Effector memory CD8-positive, alpha-beta T cell (primary cell): ENCODE data around the gene SLC29A4.

Source experiments
- ATAC-seq: fragments of 150-1000 bp; cut with Tn5 transposase; replicated peaks from 2 replicates; pipeline ENCODE4 v1.10.0; 2021; ENCODE audit warnings: mild to moderate bottlenecking, moderate library complexity
- DNase-seq, 3 experiments: peaks; one replicate each; pipeline ENCODE4 v3.0.0; 2021
- H3K27ac Mint-ChIP-seq, 2 donors: one replicate each; pipeline ENCODE4 v1.8.0; 2022; ENCODE audit warnings: mild to moderate bottlenecking in 2 of 2, mixed read lengths in 2 of 2, moderate library complexity in 2 of 2
- H3K27me3 Mint-ChIP-seq, 2 donors: one replicate each; pipeline ENCODE4 v1.8.0; 2022; ENCODE audit warnings: mixed read lengths in 2 of 2
- H3K36me3 Mint-ChIP-seq: one replicate; pipeline ENCODE4 v1.8.0; 2022; ENCODE audit warnings: mild to moderate bottlenecking, moderate library complexity, mixed read lengths; ENCODE audit not compliant: insufficient read depth
- H3K4me1 Mint-ChIP-seq, 2 donors: one replicate each; pipeline ENCODE4 v1.8.0; 2022; ENCODE audit warnings: low read depth in 2 of 2, mixed read lengths in 2 of 2
- H3K4me3 Mint-ChIP-seq, 2 donors: one replicate each; pipeline ENCODE4 v1.8.0; 2022; ENCODE audit warnings: mild to moderate bottlenecking in 2 of 2, mixed read lengths in 2 of 2, moderate library complexity in 2 of 2
- H3K9me3 Mint-ChIP-seq, 2 donors: one replicate each; pipeline ENCODE4 v1.8.0; 2022; ENCODE audit warnings: mixed read lengths in 2 of 2

Gene SLC29A4

DNA sequence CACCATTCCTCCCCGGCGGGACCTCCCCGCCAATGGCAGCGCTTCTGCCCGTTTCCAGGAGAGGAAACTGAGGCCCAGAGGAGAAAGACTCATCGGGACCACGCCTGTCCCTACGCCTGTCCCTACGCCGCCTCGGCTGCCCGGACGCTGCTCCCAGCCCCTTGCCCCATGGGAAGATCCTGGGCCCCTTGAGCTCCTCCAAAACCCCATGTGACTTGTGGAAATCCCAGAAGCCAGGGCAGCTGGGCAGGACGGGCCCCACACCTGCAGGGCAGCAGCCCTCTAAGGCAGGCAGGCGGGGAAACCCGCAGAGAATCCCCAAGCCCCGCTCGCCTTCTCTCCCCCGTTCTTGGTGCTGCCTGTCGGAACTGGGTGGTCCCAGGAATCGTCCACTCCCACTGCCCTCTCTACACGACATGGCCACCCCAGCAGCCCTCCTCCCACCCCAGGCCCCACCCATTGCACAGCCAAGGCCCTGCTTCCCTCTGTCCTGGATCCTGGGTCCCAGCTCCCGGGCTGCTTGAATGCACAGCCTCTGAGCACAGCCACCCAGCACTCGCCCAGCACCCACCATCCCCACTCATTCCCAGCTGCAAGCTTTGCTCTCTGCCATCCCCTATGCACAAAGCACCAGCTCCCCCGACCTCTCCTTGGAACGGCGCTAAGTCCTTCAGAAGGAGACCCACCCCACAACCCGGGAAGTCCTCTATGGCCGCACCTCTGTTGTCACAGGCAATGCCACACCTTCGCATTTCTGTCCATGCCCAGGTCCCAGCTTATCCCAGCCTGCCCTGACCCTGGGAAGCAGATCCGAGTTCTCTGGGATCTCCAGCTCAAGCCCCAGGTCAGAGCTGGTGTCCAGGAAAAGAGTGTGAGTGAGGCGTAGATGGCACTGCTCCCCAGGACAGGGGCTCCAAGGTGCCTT is 50.6 kb downstream of the SLC29A4 start:
- ATAC-seq (no peak), DNase-seq (no peak)
- H3K9me3 Mint-ChIP-seq: peaks cover 0 to 7% of the 10 kb centered on the region in 2 donors
- no peak overlapping the region for H3K27ac Mint-ChIP-seq
- H3K36me3 Mint-ChIP-seq: peaks cover 52% of the 10 kb centered on the region
- H3K4me3 Mint-ChIP-seq: no peak overlapping the region
- H3K4me1 Mint-ChIP-seq: peaks cover 17 to 25% of the 10 kb centered on the region in 2 donors
- no peaks in the 10 kb centered on the region for H3K27me3 Mint-ChIP-seq

DNA sequence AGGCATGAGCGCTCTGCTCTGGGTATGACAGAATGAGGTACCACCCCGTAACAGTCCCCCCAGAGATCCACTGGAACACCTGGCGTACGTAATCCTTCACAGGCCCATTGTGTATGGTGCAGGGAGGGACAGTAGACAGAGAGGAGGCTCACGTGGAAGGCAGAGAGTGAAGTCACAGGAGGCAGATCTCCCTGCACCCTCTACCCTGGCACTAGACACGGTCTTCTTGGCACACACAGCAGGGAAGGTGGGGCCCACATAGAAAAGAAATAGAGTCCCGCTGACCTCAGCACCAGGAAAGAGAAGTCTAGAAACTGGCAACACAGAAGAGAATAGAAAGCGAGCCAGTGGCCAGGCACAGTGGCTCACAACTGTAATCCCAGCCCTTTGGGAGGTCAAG is 51.9 kb downstream of the SLC29A4 start:
- H3K27ac Mint-ChIP-seq: no peak overlapping the region
- H3K9me3 Mint-ChIP-seq: peaks cover 0 to 7% of the 10 kb centered on the region in 2 donors
- ATAC-seq (no peak), DNase-seq (no peak)
- peaks cover 17 to 26% of the 10 kb centered on the region in 2 donors for H3K4me1 Mint-ChIP-seq
- H3K27me3 Mint-ChIP-seq: no peaks in the 10 kb centered on the region
- peaks cover 64% of the 10 kb centered on the region for H3K36me3 Mint-ChIP-seq
- H3K4me3 Mint-ChIP-seq: no peak overlapping the region

DNA sequence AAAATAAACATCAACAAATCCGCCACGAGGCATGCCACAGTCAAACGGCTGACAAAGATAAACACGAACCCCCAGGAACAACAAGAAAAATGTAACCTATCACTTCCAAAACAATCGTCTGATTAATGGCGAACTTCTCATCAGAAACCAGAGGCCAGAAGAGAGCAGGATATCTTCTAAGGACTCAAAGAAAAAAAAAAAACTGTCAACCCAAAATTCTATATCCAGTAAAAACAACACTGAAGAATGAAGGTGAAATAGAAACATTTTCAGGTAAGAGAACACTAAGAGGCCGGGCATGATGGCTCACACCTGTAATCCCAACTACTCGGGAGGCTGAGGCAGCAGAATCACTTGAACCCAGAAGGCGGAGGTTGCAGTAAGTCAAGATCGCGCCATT is 54.3 kb downstream of the SLC29A4 start:
- H3K9me3 Mint-ChIP-seq: peaks cover 0 to 7% of the 10 kb centered on the region in 2 donors
- no peak for ATAC-seq
- no peak for DNase-seq
- peaks cover 70% of the 10 kb centered on the region for H3K36me3 Mint-ChIP-seq
- no peak overlapping the region for H3K4me3 Mint-ChIP-seq
- H3K27ac Mint-ChIP-seq: peak overlapping the region in 1 of 2 donors; percentile 31
- H3K4me1 Mint-ChIP-seq: peaks cover 10 to 20% of the 10 kb centered on the region in 2 donors
- no peaks in the 10 kb centered on the region for H3K27me3 Mint-ChIP-seq

DNA sequence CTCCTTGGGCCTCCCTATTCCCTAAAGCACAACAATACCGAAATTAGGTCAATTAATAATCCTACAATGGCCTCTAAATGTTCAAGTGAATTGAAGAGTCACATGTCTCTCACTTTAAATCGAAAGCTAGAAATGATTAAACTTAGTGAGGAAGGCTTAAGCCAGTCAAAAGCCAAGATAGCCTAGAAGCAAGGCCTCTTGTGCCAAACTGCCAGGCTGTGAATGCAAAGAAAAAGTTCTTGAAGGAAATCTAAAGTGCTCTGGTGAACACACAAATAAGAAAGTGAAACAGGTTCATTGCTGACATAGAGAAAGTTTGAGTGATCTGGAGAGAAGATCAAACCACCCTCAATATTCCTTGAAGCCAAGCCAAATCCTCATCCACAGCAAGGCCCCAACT is 57.2 kb downstream of the SLC29A4 start:
- Mint-ChIP-seq H3K36me3 (peaks cover 75% of the 10 kb centered on the region), H3K9me3 (peaks cover 9 to 11% of the 10 kb centered on the region in 2 donors), H3K27me3 (no peaks in the 10 kb centered on the region), H3K4me1 (peaks cover 2 to 11% of the 10 kb centered on the region in 2 donors), H3K4me3 (no peak overlapping the region), H3K27ac (peak overlapping the region in 1 of 2 donors; percentile 32)
- DNase-seq (no peak), ATAC-seq (no peak)

DNA sequence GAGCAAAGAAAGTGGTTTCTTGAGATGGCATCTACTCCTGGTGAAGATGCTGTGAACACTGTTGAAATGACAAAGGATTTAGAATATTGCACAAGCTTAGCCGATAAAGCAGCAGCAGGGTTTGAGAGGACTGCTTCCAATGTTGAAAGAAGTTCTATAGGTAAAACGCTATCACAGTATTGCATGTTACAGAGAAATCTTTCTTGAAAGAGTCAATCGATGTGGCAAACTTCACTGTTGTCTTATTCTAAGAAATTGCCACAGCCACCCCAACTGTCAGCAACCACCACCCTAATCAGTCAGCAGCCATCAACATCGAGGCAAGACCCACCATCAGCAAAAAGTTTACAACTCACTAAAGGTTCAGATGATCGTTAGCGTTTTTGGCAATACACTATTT is 59.9 kb downstream of the SLC29A4 start:
- H3K9me3 Mint-ChIP-seq: peaks cover 2 to 11% of the 10 kb centered on the region in 2 donors
- H3K36me3 Mint-ChIP-seq: peaks cover 61% of the 10 kb centered on the region
- ATAC-seq (no peak), DNase-seq (no peak)
- no peak overlapping the region for H3K27ac Mint-ChIP-seq
- H3K4me1 Mint-ChIP-seq: peaks cover 2 to 7% of the 10 kb centered on the region in 2 donors
- H3K4me3 Mint-ChIP-seq: no peak overlapping the region
- no peaks in the 10 kb centered on the region for H3K27me3 Mint-ChIP-seq

DNA sequence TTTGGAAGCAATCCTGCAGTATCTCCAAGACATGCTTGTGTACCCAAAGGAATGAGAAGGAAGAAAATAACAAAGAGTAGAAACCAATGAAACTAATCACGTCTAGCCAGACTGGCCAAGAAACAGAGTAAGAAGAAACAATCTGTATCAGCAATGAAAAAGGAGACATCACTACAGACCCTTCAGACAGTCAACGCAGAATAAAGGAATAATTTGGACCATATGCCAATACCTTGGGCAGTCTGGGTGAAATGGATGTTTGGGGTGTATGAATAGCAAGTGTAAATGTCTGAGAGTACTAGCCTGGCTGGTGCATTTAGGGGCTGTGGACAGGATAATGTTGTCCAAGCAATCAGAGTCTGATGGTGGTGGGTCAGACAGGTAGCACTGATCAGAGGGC is 61.1 kb downstream of the SLC29A4 start:
- DNase-seq (no peak), ATAC-seq (no peak)
- H3K4me3 Mint-ChIP-seq: no peak overlapping the region
- peaks cover 2 to 7% of the 10 kb centered on the region in 2 donors for H3K4me1 Mint-ChIP-seq
- H3K27ac Mint-ChIP-seq: peak overlapping the region in 1 of 2 donors; percentile 41
- peaks cover 2 to 11% of the 10 kb centered on the region in 2 donors for H3K9me3 Mint-ChIP-seq
- H3K36me3 Mint-ChIP-seq: peaks cover 61% of the 10 kb centered on the region
- no peaks in the 10 kb centered on the region for H3K27me3 Mint-ChIP-seq

DNA sequence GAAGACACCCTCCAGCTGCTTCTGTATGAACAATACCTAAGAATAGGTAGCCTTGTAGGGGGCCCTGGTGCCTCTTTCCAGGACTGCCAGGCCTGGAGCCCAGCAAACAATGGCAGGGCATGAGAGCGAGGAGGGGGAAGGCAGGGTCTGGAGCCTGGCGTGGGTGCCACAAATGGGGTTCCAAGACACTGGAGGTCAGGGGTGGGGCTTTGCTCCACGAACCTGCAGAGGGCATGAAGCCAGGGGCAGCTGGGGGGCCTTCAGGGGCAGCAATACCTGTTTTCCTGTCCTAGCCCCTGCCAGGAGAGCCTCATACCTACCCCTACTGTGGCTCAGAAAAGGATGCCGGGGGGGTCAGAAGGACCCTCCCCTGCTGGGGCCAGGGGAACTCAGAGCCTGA is 61.6 kb downstream of the SLC29A4 start:
- H3K27ac Mint-ChIP-seq: peak overlapping the region in 1 of 2 donors; percentile 41
- ATAC-seq (no peak), DNase-seq (no peak)
- peaks cover 59% of the 10 kb centered on the region for H3K36me3 Mint-ChIP-seq
- no peaks in the 10 kb centered on the region for H3K27me3 Mint-ChIP-seq
- peaks cover 2 to 7% of the 10 kb centered on the region in 2 donors for H3K4me1 Mint-ChIP-seq
- no peak overlapping the region for H3K4me3 Mint-ChIP-seq
- peaks cover 2 to 11% of the 10 kb centered on the region in 2 donors for H3K9me3 Mint-ChIP-seq

DNA sequence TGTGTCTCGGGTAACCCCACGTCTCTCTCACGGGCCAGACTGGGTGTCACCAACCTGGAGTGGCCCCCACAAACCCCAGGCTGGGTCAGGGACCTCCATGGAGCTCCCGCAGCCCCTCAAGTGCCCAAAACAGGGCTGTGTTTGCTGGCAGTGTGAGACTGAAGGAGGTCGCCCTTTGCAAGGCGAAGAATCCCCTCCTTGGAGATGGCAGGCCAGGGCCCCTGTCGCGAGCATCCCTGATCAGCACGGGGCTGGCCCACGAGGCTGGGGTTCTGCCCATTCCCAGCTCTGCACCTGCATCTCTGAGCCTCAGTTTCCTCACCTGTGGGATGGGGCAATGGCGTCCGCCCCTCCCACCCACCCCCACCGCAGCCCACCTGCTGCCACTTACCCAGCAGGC is 62.4 kb downstream of the SLC29A4 start:
- Mint-ChIP-seq H3K27ac (no peak overlapping the region), H3K27me3 (no peaks in the 10 kb centered on the region), H3K36me3 (peaks cover 52% of the 10 kb centered on the region), H3K4me1 (peaks cover 2% of the 10 kb centered on the region in 2 donors), H3K4me3 (no peak overlapping the region), H3K9me3 (peaks cover 2 to 11% of the 10 kb centered on the region in 2 donors)
- no peak for ATAC-seq
- DNase-seq: no peak

DNA sequence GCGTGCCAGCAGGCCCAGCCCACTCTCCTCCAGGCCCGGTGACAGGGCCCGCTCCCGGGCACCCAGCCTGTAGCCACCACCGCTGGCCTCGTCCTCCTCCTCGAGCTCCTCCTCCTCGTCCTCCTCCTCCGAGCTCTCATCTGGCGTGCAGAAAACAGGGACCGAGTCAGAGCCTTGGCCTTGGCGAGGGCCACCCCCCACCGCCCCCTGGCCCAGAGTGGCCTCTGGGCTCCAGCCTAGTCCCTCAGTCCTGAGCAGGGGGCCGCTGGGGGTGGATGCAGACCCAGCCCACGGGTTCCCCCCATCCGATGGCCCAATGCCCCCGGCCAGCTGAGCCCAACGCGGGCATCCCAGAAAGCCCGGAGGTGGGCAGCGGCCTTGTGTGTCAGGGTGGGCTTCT is 62.9 kb downstream of the SLC29A4 start:
- H3K36me3 Mint-ChIP-seq: peaks cover 50% of the 10 kb centered on the region
- no peak overlapping the region for H3K4me3 Mint-ChIP-seq
- peaks cover 2 to 11% of the 10 kb centered on the region in 2 donors for H3K9me3 Mint-ChIP-seq
- ATAC-seq (no peak), DNase-seq (no peak)
- H3K27ac Mint-ChIP-seq: no peak overlapping the region
- H3K27me3 Mint-ChIP-seq: no peaks in the 10 kb centered on the region
- H3K4me1 Mint-ChIP-seq: no peaks in the 10 kb centered on the region

DNA sequence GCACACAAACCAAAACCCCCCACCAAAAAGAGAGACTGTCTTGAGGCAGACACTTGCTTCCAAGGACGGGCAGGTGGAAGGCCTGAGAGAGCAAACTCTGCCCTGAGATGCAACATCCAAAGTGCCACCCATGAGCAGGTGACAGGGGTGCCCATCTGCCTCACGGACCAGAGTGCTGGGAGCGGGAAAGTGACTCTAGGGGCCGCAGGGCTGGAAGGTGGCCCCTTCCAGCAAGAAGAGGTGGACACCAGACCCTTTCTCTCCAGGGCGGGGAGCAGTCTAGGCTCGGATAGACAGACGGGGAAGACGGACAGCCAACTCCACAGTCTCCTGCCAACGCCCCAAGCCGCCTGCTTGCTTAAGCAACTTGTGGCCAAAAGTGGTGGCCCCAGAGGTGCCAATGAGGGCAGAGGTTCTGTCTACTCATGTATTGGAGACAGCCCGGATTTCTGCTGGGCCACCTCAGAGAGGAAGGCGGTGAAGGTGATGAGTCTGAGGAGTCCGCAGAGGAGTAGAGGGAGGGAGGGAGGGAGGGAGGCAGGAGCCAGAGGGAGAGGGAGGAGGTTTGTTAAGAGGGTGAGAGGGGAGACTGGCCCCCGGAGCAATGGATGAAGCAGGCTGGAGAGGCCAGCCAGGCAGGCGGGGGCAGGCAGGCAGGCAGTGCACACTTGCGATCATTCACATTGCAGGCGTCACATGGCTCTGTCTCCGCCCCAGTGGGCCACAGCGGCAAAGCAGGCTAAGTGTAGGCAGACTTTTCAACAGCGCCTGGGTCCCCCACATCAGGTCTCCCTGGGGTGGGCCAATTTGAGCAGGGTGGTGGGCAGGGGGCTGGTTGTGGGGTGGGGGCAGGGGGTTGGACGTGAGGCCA is 65.6 kb downstream of the SLC29A4 start:
- H3K27ac Mint-ChIP-seq: no peak overlapping the region
- no peaks in the 10 kb centered on the region for H3K27me3 Mint-ChIP-seq

DNA sequence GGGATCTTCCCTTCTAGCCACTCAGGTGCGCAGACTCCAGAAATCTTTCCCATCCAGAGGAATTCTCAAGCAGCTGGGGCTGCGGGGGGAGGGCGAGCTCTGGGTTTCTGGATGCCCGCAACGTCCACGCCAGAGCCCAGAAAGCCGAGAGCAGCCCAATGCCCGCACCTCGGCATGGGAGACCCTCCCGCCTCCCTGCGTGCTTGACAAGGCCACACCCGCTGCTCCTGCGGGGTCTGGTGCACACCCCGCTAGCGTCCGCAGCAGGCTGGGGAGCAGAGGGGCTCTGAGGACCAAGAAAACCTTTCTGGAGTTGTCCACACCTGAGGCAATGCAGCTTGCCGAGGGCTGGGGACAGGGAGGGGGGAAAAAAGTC is 66.2 kb downstream of the SLC29A4 start:
- DNase-seq (no peak), ATAC-seq (no peak)
- Mint-ChIP-seq H3K9me3 (peaks cover 0 to 5% of the 10 kb centered on the region in 2 donors), H3K27ac (no peak overlapping the region), H3K27me3 (no peaks in the 10 kb centered on the region), H3K4me3 (no peak overlapping the region), H3K4me1 (peaks cover 4 to 10% of the 10 kb centered on the region in 2 donors), H3K36me3 (peaks cover 57% of the 10 kb centered on the region)

More for the DNA sequence above, 65.6 kb downstream of the SLC29A4 start:
- H3K36me3 Mint-ChIP-seq: peaks cover 53% of the 10 kb centered on the region
- H3K9me3 Mint-ChIP-seq: peaks cover 2 to 11% of the 10 kb centered on the region in 2 donors
- no peak overlapping the region for H3K4me3 Mint-ChIP-seq
- ATAC-seq (no peak), DNase-seq (no peak)
- H3K4me1 Mint-ChIP-seq: peaks cover 3 to 7% of the 10 kb centered on the region in 2 donors

DNA sequence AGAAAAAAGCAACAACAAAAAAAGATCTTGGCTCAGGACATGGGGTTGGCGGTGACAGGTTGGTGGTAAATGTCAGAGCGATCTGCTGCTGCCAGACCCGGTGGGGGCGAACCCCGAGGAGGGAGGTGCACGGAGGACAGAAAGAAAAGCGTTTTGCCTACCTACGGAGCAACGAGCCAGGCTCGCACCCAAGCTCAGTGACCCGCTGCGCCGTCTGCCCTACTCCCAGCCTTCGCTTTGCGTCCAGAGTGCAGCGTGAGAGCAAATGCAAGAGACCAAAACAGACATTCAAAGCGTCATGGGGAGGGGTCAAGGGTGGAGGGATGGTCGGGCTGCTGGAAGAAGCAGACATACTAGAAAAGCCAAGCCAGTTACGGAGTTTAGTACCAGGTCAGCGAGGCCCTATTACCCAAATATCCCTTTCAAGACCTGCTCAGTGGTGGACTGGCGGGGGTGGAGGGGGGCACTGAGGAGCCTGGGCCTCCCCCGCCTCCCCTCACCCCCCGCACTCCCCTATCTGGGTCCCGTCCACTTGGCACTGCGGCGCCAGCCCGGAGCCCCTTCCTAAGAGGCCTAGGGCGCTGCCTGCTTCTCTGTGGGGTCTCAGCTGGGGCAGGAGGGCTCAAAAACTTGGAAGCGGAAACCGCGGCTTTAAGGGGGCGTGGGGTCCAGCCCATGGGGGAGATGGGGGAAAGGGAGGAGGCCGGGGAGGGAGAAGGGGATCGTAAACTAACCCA is 66.9 kb downstream of the SLC29A4 start:
- Mint-ChIP-seq H3K36me3 (peaks cover 54% of the 10 kb centered on the region), H3K27ac (peak overlapping the region in 1 of 2 donors; percentile 49), H3K27me3 (no peaks in the 10 kb centered on the region), H3K4me3 (no peak overlapping the region), H3K4me1 (peaks cover 9 to 15% of the 10 kb centered on the region in 2 donors), H3K9me3 (no peaks in the 10 kb centered on the region)
- ATAC-seq (no peak), DNase-seq (no peak)

DNA sequence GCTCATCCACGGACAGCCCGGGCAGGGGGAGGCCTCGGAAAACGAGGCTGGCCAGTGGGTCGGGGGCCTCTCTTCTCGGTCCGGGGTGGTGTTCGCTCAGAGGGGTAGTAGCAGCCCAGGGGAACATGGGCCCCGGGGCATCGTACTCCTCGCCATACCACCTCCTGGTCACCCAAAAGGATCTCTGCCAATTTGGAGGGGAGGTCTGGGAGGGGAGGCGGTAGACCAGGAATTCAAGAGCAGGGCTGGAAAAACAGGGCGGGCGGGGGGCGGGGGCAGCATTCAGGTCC is 67.4 kb downstream of the SLC29A4 start:
- H3K4me1 Mint-ChIP-seq: peaks cover 14 to 20% of the 10 kb centered on the region in 2 donors
- H3K27ac Mint-ChIP-seq: no peak overlapping the region

More for the DNA sequence above, 67.4 kb downstream of the SLC29A4 start:
- peaks cover 55% of the 10 kb centered on the region for H3K36me3 Mint-ChIP-seq
- ATAC-seq (no peak), DNase-seq (no peak)
- H3K4me3 Mint-ChIP-seq: no peak overlapping the region
- H3K9me3 Mint-ChIP-seq: no peaks in the 10 kb centered on the region
- no peaks in the 10 kb centered on the region for H3K27me3 Mint-ChIP-seq
